ENCODE results near the gene AXIN1.

AXIN1 gene

GRCh38 chr16:265002-265529 is 87.5 kb downstream of the AXIN1 start:
- Histone ChIP-seq H3K4me1 (ENCODE audit: insufficient read depth, poor library complexity, severe bottlenecking) (peaks cover 5% of the 10 kb centered on the region), H3K36me3 (ENCODE audit: low read depth) (no peaks in the 10 kb centered on the region), H3K27me3 (ENCODE audit: insufficient read depth, poor library complexity, severe bottlenecking) (no peaks in the 10 kb centered on the region), H3K27ac (ENCODE audit: poor library complexity, severe bottlenecking) (no peak overlapping the region), H3K4me3 (ENCODE audit: severe bottlenecking) (no peak overlapping the region), H3K9me3 (ENCODE audit: severe bottlenecking) (no peaks in the 10 kb centered on the region)
- no peak for TF ChIP-seq CTCF (IDR thresholded peaks at IDR 0.05; ENCODE audit: poor library complexity, severe bottlenecking)
- ATAC-seq (ENCODE audit: low read depth) = no peak
- no peak for DNase-seq (ENCODE audit: low spot score)

GRCh38 chr16:264440-264951 is 88.0 kb downstream of the AXIN1 start:
- H3K36me3 ChIP-seq (ENCODE audit: low read depth) = no peaks in the 10 kb centered on the region
- no peak for ATAC-seq (ENCODE audit: low read depth)

GRCh38 chr16:263944-264343 is 88.6 kb downstream of the AXIN1 start:
- no peaks in the 10 kb centered on the region for H3K9me3 ChIP-seq (ENCODE audit: severe bottlenecking)
- no peaks in the 10 kb centered on the region for H3K27me3 ChIP-seq (ENCODE audit: insufficient read depth, poor library complexity, severe bottlenecking)
- H3K4me3 ChIP-seq (ENCODE audit: severe bottlenecking) = no peak overlapping the region
- no peak for TF ChIP-seq CTCF (IDR thresholded peaks at IDR 0.05; ENCODE audit: poor library complexity, severe bottlenecking)
- peak; percentile 53 for DNase-seq (ENCODE audit: low spot score)
- no peak overlapping the region for H3K27ac ChIP-seq (ENCODE audit: poor library complexity, severe bottlenecking)
- peaks cover 5% of the 10 kb centered on the region for H3K4me1 ChIP-seq (ENCODE audit: insufficient read depth, poor library complexity, severe bottlenecking)
- 0 out of 2 replicates have a peak, but pooled peaks cover 4% of the 10 kb centered on the region for H3K36me3 ChIP-seq (ENCODE audit: low read depth)
- ATAC-seq (ENCODE audit: low read depth) = no peak

More at GRCh38 chr16:264440-264951, 88.0 kb downstream of the AXIN1 start:
- Histone ChIP-seq H3K27ac (ENCODE audit: poor library complexity, severe bottlenecking) (no peak overlapping the region), H3K27me3 (ENCODE audit: insufficient read depth, poor library complexity, severe bottlenecking) (no peaks in the 10 kb centered on the region), H3K4me3 (ENCODE audit: severe bottlenecking) (no peak overlapping the region), H3K4me1 (ENCODE audit: insufficient read depth, poor library complexity, severe bottlenecking) (peaks cover 5% of the 10 kb centered on the region), H3K9me3 (ENCODE audit: severe bottlenecking) (no peaks in the 10 kb centered on the region)
- peak; percentile 60 for DNase-seq (ENCODE audit: low spot score)
- no peak for TF ChIP-seq CTCF (IDR thresholded peaks at IDR 0.05; ENCODE audit: poor library complexity, severe bottlenecking)

- H3K9me3 ChIP-seq (ENCODE audit: severe bottlenecking) = no peaks in the 10 kb centered on the region
- H3K27ac ChIP-seq (ENCODE audit: poor library complexity, severe bottlenecking) = no peak overlapping the region
- DNase-seq (ENCODE audit: low spot score) (no peak), ATAC-seq (ENCODE audit: low read depth) (no peak)
- no peak for TF ChIP-seq CTCF (IDR thresholded peaks at IDR 0.05; ENCODE audit: poor library complexity, severe bottlenecking)
- H3K36me3 ChIP-seq (ENCODE audit: low read depth) = 0 out of 2 replicates have a peak, but pooled peaks cover 4% of the 10 kb centered on the region
- no peaks in the 10 kb centered on the region for H3K27me3 ChIP-seq (ENCODE audit: insufficient read depth, poor library complexity, severe bottlenecking)
- peaks cover 5% of the 10 kb centered on the region for H3K4me1 ChIP-seq (ENCODE audit: insufficient read depth, poor library complexity, severe bottlenecking)
- H3K4me3 ChIP-seq (ENCODE audit: severe bottlenecking) = no peak overlapping the region
Measured at GRCh38 chr16:263182-263774, 89.2 kb downstream of the AXIN1 start.
